Measurements from ENCODE around the gene CDK6.
A peak's percentile ranks its signal among the peaks of the same experiment; 100 is the strongest.

Gene CDK6

GRCh38 chr7:92602352-92603088 is 233.9 kb downstream of the CDK6 start:
- Mint-ChIP-seq H3K4me3 (no peak overlapping the region), H3K9me3 (ENCODE audit: low read depth) (no peaks in the 10 kb centered on the region), H3K27me3 (no peaks in the 10 kb centered on the region), H3K27ac (peak overlapping the region; percentile 61), H3K36me3 (peaks cover 2% of the 10 kb centered on the region), H3K4me1 (ENCODE audit: low read depth) (no peaks in the 10 kb centered on the region)

- Mint-ChIP-seq H3K4me3 (no peak overlapping the region), H3K36me3 (no peaks in the 10 kb centered on the region), H3K27ac (no peak overlapping the region), H3K27me3 (peaks cover 4% of the 10 kb centered on the region), H3K9me3 (ENCODE audit: low read depth) (no peaks in the 10 kb centered on the region), H3K4me1 (ENCODE audit: low read depth) (no peaks in the 10 kb centered on the region)
These were observed 237.9 kb downstream of the CDK6 start for GRCh38 chr7:92598310-92598981.

GRCh38 chr7:92595281-92595680 is 241.1 kb downstream of the CDK6 start:
- H3K4me1 Mint-ChIP-seq (ENCODE audit: low read depth), result peaks cover 7% of the 10 kb centered on the region
- H3K36me3 Mint-ChIP-seq, result no peaks in the 10 kb centered on the region
- no peaks in the 10 kb centered on the region for H3K9me3 Mint-ChIP-seq (ENCODE audit: low read depth)
- no peak overlapping the region for H3K4me3 Mint-ChIP-seq
- H3K27me3 Mint-ChIP-seq, result peaks cover 6% of the 10 kb centered on the region
- no peak overlapping the region for H3K27ac Mint-ChIP-seq

GRCh38 chr7:92594746-92595145 is 241.6 kb downstream of the CDK6 start:
- no peak overlapping the region for H3K27ac Mint-ChIP-seq
- H3K4me3 Mint-ChIP-seq, result no peak overlapping the region
- peaks cover 6% of the 10 kb centered on the region for H3K27me3 Mint-ChIP-seq
- H3K9me3 Mint-ChIP-seq (ENCODE audit: low read depth), result no peaks in the 10 kb centered on the region
- H3K36me3 Mint-ChIP-seq, result no peaks in the 10 kb centered on the region
- H3K4me1 Mint-ChIP-seq (ENCODE audit: low read depth), result peaks cover 7% of the 10 kb centered on the region

- Mint-ChIP-seq H3K4me3 (peak overlapping the region; percentile 97), H3K27ac (no peak overlapping the region), H3K27me3 (peaks cover 6% of the 10 kb centered on the region), H3K9me3 (ENCODE audit: low read depth) (no peaks in the 10 kb centered on the region), H3K4me1 (ENCODE audit: low read depth) (peaks cover 42% of the 10 kb centered on the region), H3K36me3 (peaks cover 6% of the 10 kb centered on the region)
These were observed 245.6 kb downstream of the CDK6 start for GRCh38 chr7:92590711-92591310.

- Mint-ChIP-seq H3K36me3 (peaks cover 10% of the 10 kb centered on the region), H3K27ac (peak overlapping the region; percentile 93), H3K4me1 (ENCODE audit: low read depth) (peaks cover 56% of the 10 kb centered on the region), H3K4me3 (peak overlapping the region; percentile 97), H3K9me3 (ENCODE audit: low read depth) (no peaks in the 10 kb centered on the region), H3K27me3 (peaks cover 4% of the 10 kb centered on the region)
These were observed 247.3 kb downstream of the CDK6 start for GRCh38 chr7:92589056-92589455.

DNA sequence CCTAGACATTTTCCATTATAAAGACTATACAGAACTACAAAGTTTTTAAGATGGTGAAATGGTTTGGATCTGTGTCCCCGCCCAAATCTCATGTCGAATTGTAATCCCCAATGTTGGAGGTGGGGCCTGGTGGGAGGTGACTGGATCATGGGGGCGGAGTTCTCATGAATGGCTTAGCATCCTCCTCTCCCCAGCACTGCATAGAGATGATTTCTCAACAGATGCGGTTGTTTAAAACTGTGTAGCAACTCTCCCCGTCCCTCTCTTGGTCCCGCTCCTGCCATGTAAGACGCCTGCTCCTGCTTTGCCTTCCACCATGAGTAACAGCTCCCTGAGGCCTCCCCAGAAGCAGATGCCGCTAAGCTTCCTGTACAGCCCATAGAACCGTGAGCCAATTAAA is 247.8 kb downstream of the CDK6 start:
- peaks cover 58% of the 10 kb centered on the region for H3K4me1 Mint-ChIP-seq (ENCODE audit: low read depth)
- no peaks in the 10 kb centered on the region for H3K9me3 Mint-ChIP-seq (ENCODE audit: low read depth)
- H3K4me3 Mint-ChIP-seq, result peak overlapping the region; percentile 97
- H3K36me3 Mint-ChIP-seq, result peaks cover 10% of the 10 kb centered on the region
- H3K27me3 Mint-ChIP-seq, result peaks cover 3% of the 10 kb centered on the region
- H3K27ac Mint-ChIP-seq, result peak overlapping the region; percentile 93

- Mint-ChIP-seq H3K9me3 (ENCODE audit: low read depth) (no peaks in the 10 kb centered on the region), H3K4me1 (ENCODE audit: low read depth) (peaks cover 68% of the 10 kb centered on the region), H3K27ac (peak overlapping the region; percentile 75), H3K36me3 (peaks cover 13% of the 10 kb centered on the region), H3K27me3 (no peaks in the 10 kb centered on the region), H3K4me3 (peak overlapping the region; percentile 61)
These were observed 249.5 kb downstream of the CDK6 start for GRCh38 chr7:92586841-92587240.

- peak overlapping the region; percentile 61 for H3K4me3 Mint-ChIP-seq
- H3K9me3 Mint-ChIP-seq (ENCODE audit: low read depth), result no peaks in the 10 kb centered on the region
- peaks cover 13% of the 10 kb centered on the region for H3K36me3 Mint-ChIP-seq
- H3K4me1 Mint-ChIP-seq (ENCODE audit: low read depth), result peaks cover 65% of the 10 kb centered on the region
- H3K27ac Mint-ChIP-seq, result peak overlapping the region; percentile 75
- no peaks in the 10 kb centered on the region for H3K27me3 Mint-ChIP-seq
These were observed 250.0 kb downstream of the CDK6 start for GRCh38 chr7:92586403-92586802.

DNA sequence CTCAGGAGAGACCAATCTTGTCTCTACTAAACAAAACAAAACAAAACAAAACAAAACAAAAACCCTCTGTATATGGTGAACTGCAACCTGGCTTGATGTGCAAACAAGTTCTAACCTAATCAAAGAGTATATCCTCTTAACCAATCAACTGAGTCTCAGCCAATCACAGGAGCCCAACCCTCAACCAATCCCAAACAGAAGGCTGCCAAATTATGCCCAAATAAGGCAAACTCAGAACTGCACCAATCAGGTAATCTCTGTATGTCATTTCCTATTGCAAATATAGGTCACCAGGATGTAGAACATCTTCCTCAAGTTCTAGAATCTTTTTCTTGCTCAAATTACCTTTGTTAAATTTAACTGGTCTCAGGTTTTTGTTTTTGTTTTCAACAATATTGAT is 251.4 kb downstream of the CDK6 start:
- Mint-ChIP-seq H3K9me3 (ENCODE audit: low read depth) (no peaks in the 10 kb centered on the region), H3K36me3 (peaks cover 13% of the 10 kb centered on the region)

DNA sequence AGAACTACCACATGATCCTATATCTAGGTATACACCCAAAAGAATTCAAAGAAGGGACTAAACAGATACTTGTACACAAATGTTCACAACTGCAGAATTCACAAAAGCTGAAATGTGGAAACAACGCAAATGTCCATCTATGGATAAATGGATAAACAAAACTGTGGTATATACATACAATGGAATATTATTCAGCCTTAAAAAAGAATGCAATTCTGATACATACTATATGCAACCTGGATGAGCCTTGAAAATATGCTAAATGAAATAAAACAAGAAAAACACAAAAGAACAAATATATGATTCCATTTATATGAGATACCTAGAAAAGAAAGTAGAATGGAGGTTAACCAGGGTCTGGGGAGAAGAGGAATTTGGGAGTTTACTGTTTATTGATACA is 253.4 kb downstream of the CDK6 start:
- H3K9me3 Mint-ChIP-seq (ENCODE audit: low read depth), result no peaks in the 10 kb centered on the region
- no peaks in the 10 kb centered on the region for H3K27me3 Mint-ChIP-seq
- no peak overlapping the region for H3K4me3 Mint-ChIP-seq
- H3K36me3 Mint-ChIP-seq, result peaks cover 8% of the 10 kb centered on the region
- H3K27ac Mint-ChIP-seq, result peak overlapping the region; percentile 72
- peaks cover 56% of the 10 kb centered on the region for H3K4me1 Mint-ChIP-seq (ENCODE audit: low read depth)

More for the DNA sequence above, 251.4 kb downstream of the CDK6 start:
- H3K27ac Mint-ChIP-seq, result no peak overlapping the region
- peak overlapping the region; percentile 1 for H3K4me3 Mint-ChIP-seq
- H3K27me3 Mint-ChIP-seq, result no peaks in the 10 kb centered on the region
- H3K4me1 Mint-ChIP-seq (ENCODE audit: low read depth), result peaks cover 69% of the 10 kb centered on the region

- no peaks in the 10 kb centered on the region for H3K9me3 Mint-ChIP-seq (ENCODE audit: low read depth)
- H3K27me3 Mint-ChIP-seq, result no peaks in the 10 kb centered on the region
- peaks cover 3% of the 10 kb centered on the region for H3K36me3 Mint-ChIP-seq
- peaks cover 13% of the 10 kb centered on the region for H3K4me1 Mint-ChIP-seq (ENCODE audit: low read depth)
- H3K4me3 Mint-ChIP-seq, result no peak overlapping the region
- H3K27ac Mint-ChIP-seq, result no peak overlapping the region
These were observed 260.1 kb downstream of the CDK6 start for GRCh38 chr7:92576296-92576695.

GRCh38 chr7:92569137-92569536 is 267.2 kb downstream of the CDK6 start:
- Mint-ChIP-seq H3K27me3 (no peaks in the 10 kb centered on the region), H3K36me3 (peaks cover 7% of the 10 kb centered on the region), H3K9me3 (ENCODE audit: low read depth) (no peaks in the 10 kb centered on the region), H3K27ac (no peak overlapping the region), H3K4me3 (no peak overlapping the region), H3K4me1 (ENCODE audit: low read depth) (peaks cover 1% of the 10 kb centered on the region)

GRCh38 chr7:92567460-92567859 is 268.9 kb downstream of the CDK6 start:
- H3K9me3 Mint-ChIP-seq (ENCODE audit: low read depth), result no peaks in the 10 kb centered on the region
- H3K36me3 Mint-ChIP-seq, result peaks cover 5% of the 10 kb centered on the region
- no peaks in the 10 kb centered on the region for H3K4me1 Mint-ChIP-seq (ENCODE audit: low read depth)
- H3K27ac Mint-ChIP-seq, result no peak overlapping the region
- H3K27me3 Mint-ChIP-seq, result no peaks in the 10 kb centered on the region
- H3K4me3 Mint-ChIP-seq, result no peak overlapping the region

- Mint-ChIP-seq H3K4me1 (ENCODE audit: low read depth) (no peaks in the 10 kb centered on the region), H3K36me3 (peaks cover 2% of the 10 kb centered on the region), H3K9me3 (ENCODE audit: low read depth) (no peaks in the 10 kb centered on the region), H3K4me3 (no peak overlapping the region), H3K27ac (peak overlapping the region; percentile 31), H3K27me3 (no peaks in the 10 kb centered on the region)
These were observed 273.0 kb downstream of the CDK6 start for GRCh38 chr7:92563345-92563744.

Measured in activated naive CD8-positive, alpha-beta T cell (primary cell).